Cerebellar nuclear complex (tissue), 1 donor: ENCODE data around the gene ZC3H7B.
"Not testable (repeated sequence)": the region's sequence is repeated elsewhere in the genome, so short reads cannot be mapped to it uniquely, and the experiment has no call there.

Source experiments
- DNase-seq, 2 experiments: peaks; one replicate each; lab custom pipeline; 2025; lab: John Stamatoyannopoulos, UW

Gene ZC3H7B

DNA sequence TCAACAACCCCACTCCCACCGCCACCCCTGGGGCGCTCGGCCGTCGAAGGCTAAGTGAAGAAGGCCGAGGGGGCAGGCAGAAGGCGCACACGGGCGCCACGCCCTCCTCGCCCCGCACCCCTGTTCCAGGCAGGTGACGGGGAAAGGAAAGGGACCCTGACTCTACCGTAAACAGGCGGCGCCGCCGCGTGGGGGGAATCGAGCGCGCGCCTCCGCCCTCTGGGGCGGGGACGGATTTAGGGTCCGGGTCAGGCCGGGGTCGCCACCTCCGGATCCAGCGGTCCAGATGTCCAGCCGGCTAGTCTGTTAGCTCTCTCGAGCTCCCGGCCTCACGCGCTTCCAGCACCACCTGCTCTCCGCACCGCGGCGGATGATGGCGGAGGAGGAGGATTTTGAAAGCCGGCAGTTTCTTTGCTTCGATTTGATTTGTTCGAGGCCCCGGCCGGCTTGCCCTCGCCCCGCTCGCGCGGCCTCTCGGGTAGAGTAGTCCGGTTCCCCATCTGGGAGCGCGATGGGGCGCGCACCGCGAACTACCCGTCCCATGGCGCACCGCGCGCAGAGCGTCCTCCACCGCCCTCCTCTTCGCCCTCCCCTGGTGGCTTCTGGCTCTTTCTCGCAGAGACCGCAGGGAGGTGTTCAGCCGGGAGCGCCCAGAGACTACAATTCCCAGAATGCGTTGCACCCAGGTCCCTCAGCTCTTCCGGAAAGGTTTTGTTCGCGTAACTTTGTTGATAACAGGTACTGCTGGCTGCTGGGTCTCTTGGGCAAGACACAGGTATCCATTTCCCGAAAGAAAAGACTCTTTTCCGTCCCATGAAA is 15.3 kb upstream of the ZC3H7B start, which contains the start of gene RANGAP1:
RANGAP1 (minus strand) TSS at position 368 of the 819 bp plus-strand sequence. CDS start 5,143 bp downstream, outside the sequence.
- peak; percentile 91 to 96 for DNase-seq

DNA sequence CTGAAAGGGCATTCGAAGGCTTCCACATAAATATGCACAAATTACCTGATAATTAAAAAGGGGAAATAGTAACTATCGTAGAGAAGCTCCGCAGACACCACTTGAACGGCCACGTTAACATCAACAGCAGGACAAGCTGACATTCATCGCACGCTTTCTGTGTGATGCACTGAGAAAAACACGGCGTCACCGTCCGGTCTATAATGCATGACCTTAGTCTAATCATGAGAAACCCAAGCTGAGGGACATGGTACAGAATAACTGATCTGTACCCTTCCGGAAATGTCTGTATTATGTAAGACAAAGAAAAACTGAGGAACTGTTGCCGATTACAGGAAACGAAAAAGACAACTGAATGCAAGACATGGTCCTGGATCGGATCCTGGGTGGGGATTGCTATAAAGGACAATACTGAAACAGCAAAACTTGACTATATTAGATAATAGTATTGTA is 14.7 kb upstream of the ZC3H7B start:
- peak in 1 of 2 experiments; percentile 23 for DNase-seq

DNA sequence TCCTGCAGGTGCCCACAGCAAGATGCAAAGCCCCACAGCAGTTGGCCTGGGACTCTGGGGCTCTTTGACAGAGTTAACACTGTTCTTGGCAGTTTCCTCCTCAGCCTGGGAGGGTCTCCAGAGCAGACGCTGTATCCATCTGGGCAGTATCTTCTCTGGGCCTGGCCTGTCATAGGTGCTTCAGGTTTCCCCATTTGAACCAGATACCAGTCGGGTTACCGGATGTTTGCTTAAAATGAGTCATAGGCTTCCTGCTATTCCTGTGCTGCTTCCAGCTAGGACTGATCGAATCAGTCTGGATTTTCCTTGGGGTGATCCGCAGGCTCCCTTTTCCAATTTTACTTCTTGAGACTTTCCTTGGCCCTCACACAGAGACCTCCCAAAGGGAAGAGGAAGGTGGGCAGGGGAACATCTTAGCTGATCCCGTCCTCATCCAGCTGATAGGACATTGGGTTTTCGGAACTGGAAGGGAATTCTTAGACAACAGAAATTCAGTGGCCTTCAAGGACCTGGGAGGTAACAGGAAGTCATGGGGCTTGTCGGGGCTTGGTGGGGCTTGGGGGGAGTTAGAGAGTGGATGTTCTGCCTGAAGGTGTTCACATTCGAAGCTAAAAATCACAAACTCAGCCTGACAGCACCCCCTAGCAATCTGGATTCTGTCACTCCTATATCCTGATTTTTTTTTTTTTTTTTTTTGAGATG is 12.9 kb upstream of the ZC3H7B start:
- no peak for DNase-seq

DNA sequence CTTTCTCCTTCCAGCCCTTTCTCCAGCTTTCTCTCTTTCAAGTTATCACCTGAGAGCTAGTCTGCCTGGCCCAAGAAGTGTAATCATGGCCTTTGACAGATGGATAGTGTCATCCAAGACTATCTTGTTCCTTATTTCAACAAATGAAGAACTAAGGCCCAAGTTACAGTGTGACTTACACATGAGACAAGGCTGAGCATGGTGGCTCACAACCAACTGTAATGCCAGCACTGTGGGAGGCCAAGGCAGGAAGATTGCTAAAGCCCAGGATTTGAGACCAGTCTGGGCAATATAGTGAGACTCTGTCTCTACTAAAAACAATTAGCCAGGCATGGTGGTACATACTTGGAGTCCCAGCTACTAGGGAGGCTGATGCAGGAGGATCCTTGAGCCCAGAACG is 11.7 kb upstream of the ZC3H7B start:
- no peak for DNase-seq

DNA sequence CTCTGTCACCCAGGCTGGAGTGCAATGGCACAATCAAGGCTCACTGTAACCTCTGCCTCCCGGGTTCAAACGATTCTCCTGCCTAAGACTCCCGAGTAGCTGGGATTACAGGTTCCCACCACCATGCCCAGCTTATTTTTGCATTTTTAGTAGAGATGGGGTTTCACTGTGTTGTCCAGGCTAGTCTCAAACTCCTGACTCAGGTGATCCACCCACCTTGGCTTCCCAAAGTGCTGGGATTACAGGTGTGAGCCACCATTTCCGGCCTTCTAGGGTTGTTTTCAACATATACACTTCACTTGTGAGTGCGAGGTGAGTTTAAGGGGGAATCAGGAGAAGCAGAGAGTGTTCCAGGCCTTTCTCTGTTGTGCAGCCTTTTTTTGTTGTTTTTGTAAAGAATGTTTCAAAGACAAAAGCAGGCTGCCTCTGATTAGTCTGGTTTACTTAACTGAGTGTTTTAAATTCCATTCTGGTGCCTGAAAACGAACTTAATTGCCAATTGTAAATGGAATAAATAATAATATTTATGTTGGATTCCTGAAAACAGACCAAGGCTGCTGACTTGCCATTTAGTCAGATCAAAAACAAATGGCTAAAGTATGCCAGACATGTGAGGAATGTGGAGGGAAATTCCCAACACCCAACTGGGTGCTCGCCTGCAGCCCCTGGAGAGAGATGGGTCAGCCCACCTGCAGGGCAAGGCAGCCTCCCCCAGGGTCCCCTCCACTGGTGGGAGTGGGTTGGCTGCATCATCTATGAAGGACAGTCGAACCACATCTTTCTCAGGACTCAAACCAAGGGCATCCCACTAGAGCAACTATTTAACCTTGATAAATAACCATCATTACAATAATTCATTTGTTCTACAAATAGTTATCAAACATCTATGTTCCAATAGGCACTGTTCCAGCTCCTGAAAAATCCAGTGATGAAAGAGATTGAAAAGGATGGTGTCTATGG is 10.8 kb upstream of the ZC3H7B start:
- no peak for DNase-seq

DNA sequence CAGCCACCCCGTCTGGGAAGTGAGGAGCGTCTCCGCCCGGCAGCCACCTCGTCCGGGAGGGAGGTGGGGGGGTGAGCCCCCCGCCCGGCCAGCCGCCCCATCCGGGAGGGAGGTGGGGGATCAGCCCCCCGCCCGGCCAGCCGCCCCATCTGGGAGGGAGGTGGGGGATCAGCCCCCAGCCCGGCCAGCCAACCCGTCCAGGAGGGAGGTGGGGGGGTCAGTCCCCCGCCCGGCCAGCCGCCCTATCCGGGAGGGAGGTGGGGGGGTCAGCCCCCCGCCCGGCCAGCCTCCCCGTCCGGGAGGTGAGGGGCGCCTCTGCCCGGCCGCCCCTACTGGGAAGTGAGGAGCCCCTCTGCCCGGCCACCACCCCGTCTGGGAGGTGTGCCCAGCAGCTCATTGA is 6.5 kb upstream of the ZC3H7B start:
- DNase-seq: not testable (repeated sequence)

DNA sequence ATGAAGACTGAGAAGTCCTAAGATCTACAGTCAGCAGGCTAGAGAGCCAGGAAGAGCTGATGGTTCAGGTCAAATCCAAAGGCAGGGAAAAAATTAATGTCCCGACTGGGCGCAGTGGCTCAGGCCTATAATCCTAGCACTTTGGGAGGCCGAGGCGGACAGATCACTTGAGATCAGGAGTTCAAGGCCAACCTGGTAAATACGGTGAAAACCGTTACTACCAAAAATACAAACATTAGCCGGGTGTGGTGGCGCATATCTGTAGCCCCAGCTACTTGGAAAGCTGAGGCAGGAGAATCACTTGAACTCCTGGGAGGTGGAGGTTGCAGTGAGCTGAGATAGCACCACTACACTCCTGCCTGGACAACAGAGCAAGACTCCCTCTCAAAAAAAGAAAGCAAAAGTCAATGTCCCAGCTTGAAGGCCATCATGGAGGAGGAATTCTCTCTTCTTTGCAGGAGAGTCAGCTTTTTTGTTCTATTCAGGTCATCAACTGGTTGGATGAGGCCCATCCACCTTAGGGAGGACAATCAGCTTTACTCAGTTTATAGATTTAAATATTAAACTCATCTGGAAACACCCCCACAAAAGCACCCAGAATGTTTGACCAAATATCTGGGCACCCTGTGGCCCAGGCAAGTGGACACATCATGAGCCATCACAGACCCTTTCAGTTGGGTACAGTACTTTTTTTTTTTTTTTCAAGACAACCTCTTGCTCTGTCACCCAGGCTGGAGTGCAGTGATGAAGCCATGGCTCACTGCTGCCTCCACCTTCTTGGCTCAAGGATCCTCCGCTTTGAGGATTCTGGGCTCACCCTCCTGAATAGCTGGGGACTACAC is 4.3 kb upstream of the ZC3H7B start:
- DNase-seq: no peak

DNA sequence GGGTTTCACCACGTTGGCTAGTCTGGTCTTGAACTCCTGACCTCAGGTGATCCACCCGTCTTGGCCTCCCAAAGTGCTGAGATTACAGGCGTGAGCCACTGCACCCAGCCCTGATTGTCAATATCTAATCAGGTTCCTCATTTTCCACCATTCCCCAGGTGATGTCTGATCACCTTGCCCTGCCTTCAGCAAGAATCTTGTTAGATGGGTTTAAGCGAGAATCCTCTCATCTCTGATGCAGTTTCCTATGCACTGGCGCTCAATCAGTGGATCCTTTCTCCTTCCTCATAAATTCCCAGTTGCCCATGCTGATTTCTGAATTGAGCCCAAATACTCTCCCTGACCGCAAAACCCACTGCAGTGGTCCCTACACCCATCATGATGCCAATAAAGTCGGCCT is 664 bp upstream of the ZC3H7B start:
- no peak for DNase-seq

DNA sequence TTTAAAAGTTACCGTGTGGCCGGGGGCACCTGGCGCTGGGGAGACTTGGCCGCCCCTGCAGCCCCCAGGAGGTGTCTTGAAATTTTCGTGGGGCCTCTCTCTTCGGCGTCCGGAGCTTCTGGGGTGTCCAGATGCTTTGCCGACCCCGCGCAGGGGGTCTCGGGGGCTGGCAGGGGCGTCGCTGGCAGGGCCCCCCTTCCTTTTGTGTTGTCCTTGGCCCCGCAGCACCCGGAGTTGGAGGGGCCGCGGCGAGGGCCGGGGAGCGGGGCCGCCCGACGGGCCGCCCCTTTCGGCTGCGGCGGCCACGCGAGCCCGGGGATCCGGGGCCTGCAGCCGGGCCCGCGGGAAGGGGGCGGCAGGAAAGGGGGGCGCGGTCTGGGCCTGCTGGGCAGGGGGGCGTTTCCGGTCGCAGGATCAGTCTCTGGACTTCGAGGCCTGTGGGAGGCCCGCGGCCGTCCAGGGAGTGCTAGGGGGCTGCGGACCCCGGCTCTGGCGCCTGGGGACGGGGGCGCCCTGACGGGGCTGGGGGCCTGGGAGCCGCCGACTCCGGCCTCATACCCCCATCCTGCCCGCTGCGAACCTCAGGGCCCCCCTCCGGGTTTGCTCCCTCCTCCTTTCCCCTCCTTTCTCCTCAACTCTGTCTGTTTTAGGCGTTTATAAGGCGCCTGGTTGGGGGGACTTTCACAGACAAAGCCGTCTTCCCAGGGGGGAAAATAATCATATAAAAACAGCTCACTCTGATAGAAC is 869 bp downstream of the ZC3H7B start:
- DNase-seq: no peak

DNA sequence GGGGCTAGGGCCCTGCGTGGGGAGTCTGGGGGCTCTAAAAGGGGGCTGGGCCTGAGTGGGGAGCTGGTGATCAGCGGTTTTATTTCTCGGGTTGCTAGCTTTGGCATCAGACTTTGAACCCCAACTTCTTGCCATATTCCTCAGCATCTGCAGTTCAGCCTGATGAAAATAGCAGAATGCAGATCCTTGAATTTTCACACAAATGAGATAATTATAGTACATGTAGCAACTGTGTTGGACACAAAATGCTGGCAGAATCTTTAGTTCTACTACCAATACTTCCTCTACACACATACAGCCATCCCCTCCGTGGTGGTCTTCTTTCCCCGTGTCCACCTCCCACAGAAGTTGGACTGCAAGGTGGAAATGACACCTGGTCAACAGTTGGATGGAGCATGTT is 1.5 kb downstream of the ZC3H7B start:
- no peak for DNase-seq

DNA sequence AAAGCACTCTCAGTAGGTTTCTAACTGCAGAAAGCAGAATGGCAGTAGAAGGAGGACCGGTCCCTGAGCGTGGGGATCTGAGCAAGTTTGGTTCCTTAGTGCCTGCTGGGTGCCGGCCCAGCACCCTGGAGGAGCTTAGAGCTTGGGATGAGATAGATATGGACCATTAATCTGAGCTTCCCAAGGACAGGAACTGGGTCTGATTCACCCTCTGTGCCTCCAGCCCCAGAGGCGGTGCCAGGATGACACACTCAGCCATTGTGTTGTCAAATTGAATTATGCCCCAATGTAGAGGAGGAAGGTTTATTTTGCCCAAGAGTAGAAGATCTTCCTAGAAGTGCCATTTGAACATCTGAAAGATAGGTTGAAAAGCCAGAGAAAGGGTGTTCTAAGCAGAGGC is 4.3 kb downstream of the ZC3H7B start:
- DNase-seq: no peak

DNA sequence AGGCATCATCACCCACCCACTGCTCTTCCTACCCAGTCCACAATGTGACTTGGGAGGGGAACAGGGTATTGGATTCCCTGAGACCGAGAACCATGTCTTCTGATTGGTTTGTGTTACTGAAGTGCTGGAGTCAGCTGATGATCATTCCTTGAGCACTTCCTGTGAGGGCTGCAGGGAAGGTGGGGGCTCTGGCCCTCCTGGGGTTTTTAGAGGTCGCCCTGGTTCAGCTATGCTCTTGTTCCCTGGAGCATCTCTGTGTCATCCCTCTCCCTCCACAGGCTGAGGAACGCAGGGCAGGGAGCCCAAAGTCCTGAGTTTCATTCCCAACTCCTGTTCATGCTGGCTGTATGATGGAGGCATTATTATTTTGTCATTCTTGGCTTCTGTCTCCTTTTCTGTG is 6.7 kb downstream of the ZC3H7B start:
- DNase-seq: no peak

DNA sequence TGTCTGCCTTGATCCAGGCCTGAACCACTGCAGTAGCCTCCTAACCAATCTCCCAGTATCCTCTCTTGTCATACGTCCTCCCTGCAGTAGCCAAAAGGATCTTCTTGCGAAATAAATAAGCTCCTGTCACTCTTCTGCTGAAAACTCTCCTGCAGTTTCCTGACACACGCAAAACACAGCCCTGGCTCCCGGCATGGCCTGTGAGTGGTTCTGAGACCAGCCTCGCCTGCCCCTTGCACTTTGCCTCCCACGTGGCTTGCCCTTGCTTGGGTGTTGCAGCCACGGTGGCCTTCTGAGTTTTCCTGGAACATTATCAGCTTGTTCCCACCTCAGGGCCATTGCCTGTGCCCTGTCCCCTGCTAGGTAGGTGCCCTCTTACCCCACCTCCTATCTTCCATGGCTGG is 7.2 kb downstream of the ZC3H7B start:
- no peak for DNase-seq

DNA sequence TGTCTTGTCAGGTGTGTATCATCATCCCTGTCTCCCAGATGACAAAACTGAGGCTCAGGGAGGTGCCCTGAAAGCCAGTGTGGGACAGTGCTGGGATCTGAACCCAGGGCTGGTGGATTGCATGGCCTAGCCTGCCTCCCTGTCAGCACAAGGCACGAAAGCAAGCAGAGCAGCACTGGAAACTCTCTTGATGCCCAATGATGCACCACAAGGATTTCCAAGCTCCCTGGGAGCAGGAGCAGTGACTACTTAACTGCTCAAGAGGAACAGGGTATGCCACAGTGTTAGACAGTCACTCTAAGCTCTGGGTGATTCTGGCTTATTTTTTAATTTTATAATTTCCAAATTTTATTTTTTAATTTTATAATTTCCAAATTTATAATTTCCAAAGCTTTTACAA is 9.0 kb downstream of the ZC3H7B start:
- no peak for DNase-seq

DNA sequence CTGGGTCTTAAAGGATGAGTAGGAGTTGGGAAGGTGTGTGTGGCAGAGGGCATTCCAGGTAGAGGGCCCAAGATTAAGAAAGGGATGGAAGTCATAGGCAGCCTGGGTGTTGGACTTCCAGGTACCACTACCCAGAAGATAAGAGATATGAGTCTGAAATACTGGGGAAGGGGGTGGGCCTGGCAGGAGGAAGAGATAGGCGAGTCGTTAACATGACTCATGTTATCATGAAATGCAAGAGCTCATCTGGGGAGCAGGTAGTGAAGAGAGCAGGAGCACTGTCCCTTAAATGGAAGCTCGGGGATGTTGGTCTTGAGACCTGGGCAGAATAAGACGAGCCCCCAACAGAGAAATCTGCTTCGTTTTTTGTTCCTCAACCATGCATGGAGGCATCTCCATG is 10.2 kb downstream of the ZC3H7B start:
- no peak for DNase-seq

DNA sequence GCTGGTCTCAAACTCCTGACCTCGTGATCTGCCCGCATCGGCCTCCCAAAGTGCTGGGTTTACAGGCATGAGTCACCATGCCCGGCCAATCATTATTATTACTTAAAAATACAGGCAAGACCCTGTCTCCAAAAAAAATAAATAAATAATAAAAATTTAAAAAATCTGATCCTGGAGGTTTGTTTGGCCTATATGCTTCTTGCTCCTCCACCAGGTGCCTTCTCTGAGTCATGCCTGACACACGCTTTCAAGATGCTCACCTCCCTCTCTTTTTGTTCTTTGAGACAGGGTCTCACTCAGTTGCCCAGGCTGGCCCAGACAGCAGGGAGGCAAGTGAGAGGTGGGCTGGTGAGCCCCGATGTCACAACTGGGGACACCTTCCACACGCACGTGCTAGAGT is 13.5 kb downstream of the ZC3H7B start:
- DNase-seq: no peak

DNA sequence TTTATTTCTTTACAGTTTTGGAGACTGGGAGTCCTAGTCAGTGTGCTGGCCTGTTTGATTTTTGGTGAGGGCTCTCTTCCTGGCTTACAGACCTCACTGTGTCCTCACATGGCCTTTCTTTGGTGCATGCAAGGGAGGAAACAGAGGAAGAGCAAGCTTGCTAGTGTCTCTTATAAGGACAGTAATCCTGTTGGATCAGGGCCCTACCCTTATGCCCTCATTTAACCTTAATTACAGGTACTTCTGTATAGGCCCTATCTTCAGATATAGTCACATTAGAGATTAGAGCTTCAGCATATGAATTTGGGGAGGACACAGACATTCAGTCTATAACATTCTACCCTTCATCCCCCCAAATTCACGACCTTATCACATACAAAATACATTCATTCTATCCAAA is 14.3 kb downstream of the ZC3H7B start:
- DNase-seq: no peak

DNA sequence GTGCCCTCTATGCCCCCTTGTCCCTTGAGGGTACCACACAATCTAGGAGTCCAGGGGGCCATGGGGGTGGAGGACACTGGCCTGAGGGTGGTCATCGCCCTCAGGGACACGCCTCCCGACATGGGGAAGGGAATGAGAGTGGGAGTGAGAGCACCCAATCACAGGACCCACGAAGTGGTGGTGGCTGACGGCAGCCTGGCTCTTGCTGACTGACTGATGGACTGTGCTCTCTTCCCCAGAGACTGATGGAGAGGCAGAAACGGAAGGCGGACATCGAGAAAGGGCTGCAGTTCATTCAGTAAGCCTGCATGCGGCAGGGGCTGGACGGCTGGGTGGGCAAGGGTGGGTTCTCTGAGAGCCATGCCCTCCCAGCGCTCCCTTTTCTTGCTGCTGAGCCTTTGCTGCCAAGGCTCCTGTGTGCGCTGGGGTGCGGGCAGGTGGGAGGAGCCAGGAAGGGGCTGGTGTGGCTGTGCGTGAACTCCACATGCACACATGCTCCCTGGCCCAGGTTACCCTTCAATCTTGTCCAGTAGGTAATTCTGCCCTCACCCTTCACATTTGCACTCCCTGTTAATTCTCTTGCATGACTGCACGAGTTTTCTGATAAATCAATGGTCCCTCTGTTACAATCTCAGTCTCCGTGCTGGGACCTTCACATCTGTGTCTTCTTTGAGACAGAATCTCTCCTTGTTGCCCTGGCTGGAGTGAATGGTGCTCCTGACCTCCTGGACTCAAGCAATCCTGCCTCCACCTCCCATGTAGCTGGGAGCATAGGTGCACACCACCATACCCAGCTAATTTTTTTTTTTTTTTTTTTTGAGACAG is 19.3 kb downstream of the ZC3H7B start:
- DNase-seq: no peak

DNA sequence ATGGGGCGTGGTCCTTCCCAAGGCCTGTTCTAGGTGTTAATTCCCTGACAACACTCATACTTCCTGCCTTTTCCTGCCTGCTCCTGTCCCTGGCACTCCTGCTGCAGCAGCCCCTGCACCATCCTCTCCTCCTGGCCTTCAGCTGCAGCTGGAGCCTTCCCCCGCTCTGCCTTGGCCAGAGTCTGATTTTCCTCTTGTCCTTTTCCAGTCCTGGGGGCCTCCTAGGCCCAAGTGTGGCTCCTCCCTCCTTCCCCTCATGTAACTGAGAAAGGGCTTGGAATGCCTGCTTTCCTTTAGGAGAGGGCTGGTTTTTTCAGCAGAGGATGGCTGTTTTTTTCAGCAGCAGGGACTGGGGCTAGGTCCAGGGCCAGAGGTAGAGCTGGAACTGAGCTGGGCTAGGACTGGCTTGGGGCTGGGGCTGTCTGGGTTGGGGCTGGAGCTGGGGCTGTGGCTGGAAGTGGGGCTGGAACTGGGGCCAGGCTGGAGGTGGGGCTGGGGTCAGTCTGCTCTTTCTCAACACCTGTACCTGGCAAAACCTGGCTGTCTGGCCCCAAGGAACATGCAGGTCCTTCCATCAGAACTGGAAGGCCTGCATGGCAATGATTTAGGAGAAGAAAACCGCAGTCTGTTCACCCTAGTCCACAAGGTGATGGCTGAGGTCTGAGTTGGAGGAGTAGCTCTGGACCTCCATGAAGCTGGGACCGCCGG is 23.6 kb downstream of the ZC3H7B start:
- DNase-seq: no peak
